Loucy (cell line): Measurements from ENCODE around the gene RBMS3.

Experiments
- EZH2phosphoT487 ChIP-seq: fragments of 200-600 bp; IDR thresholded peaks from 2 replicates; pipeline ENCODE4 v1.6.1; 2018; ENCODE audit warnings: antibody characterized with exemption, mild to moderate bottlenecking, moderate library complexity, borderline replicate concordance
- TF ChIP-seq, protein P1 (sequence below): fragments of 200-600 bp; sonication (generic); conservative IDR thresholded peaks from 2 replicates; pipeline ENCODE4 v1.5.1; 2014; ENCODE audit warnings: mild to moderate bottlenecking, antibody characterized with exemption, low read length

DNA sequence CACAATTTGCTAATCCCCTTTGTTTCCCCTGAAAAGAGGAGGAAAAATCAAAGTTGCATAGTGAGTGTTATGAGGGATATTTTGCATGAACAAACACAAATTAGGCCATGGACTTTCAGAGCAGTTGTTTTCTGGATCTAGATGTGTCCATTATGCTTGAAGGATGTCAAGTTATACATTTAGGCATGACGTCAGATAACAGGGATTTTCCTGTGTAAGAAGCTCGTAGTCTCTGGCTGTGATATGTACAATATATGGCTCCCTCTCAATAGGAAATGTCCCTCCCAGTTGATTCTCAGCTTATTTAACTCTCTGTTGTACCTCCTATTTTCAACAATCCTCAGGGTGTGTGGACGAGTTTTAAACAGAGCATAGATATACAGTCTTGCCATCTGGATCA lies 171.0 kb downstream of the RBMS3 start:
- TF ChIP-seq, protein P1, sequence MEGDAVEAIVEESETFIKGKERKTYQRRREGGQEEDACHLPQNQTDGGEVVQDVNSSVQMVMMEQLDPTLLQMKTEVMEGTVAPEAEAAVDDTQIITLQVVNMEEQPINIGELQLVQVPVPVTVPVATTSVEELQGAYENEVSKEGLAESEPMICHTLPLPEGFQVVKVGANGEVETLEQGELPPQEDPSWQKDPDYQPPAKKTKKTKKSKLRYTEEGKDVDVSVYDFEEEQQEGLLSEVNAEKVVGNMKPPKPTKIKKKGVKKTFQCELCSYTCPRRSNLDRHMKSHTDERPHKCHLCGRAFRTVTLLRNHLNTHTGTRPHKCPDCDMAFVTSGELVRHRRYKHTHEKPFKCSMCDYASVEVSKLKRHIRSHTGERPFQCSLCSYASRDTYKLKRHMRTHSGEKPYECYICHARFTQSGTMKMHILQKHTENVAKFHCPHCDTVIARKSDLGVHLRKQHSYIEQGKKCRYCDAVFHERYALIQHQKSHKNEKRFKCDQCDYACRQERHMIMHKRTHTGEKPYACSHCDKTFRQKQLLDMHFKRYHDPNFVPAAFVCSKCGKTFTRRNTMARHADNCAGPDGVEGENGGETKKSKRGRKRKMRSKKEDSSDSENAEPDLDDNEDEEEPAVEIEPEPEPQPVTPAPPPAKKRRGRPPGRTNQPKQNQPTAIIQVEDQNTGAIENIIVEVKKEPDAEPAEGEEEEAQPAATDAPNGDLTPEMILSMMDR, result no peak
- no peak for TF ChIP-seq EZH2phosphoT487
